Panc1 (cell line): ENCODE measurements around the gene NFIC.

ENCODE experiments used
- SIN3A ChIP-seq: IDR thresholded peaks from 2 replicates; pipeline ENCODE4 v1.6.1; 2012; ENCODE audit warnings: low read depth, mild to moderate bottlenecking, low read length, moderate library complexity, borderline replicate concordance; ENCODE audit not compliant: insufficient read depth
- TF ChIP-seq, protein P1 (sequence below): fragments of 450-650 bp; IDR thresholded peaks from 2 replicates; pipeline ENCODE4 v1.5.1; 2017; ENCODE audit warnings: mild to moderate bottlenecking
- TF ChIP-seq, protein P2 (sequence below), 2 experiments: IDR thresholded peaks; 2 replicates each; pipeline ENCODE4 v1.6.1; 2011 to 2012; ENCODE audit warnings: low read depth in 2 of 2, control low read depth in 1 of 2, low read length in 1 of 2, mild to moderate bottlenecking in 1 of 2, moderate library complexity in 1 of 2; ENCODE audit not compliant: insufficient read depth in 1 of 2

DNA sequence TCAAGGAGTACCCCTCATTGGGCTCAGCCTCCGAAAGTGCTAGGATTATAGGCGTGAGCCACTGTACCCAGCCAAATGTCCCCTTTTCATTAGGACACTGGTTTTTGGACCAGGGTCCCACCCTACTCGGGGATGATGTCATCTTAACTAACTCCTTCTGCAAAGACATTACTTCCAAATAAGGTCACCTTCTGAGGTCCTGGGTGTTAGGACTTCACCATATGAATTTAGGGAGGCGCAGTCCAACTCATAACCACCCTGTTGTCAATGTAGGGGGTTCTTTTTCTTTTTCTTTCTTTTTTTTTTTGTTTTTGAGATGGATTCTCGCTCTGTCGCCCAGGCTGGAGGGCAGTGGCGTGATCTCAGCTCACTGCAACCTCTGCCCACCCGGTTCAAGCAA, 32.7 kb upstream of the NFIC start:
- TF ChIP-seq, protein P1, sequence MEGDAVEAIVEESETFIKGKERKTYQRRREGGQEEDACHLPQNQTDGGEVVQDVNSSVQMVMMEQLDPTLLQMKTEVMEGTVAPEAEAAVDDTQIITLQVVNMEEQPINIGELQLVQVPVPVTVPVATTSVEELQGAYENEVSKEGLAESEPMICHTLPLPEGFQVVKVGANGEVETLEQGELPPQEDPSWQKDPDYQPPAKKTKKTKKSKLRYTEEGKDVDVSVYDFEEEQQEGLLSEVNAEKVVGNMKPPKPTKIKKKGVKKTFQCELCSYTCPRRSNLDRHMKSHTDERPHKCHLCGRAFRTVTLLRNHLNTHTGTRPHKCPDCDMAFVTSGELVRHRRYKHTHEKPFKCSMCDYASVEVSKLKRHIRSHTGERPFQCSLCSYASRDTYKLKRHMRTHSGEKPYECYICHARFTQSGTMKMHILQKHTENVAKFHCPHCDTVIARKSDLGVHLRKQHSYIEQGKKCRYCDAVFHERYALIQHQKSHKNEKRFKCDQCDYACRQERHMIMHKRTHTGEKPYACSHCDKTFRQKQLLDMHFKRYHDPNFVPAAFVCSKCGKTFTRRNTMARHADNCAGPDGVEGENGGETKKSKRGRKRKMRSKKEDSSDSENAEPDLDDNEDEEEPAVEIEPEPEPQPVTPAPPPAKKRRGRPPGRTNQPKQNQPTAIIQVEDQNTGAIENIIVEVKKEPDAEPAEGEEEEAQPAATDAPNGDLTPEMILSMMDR, result no peak
- TF ChIP-seq, protein P2, sequence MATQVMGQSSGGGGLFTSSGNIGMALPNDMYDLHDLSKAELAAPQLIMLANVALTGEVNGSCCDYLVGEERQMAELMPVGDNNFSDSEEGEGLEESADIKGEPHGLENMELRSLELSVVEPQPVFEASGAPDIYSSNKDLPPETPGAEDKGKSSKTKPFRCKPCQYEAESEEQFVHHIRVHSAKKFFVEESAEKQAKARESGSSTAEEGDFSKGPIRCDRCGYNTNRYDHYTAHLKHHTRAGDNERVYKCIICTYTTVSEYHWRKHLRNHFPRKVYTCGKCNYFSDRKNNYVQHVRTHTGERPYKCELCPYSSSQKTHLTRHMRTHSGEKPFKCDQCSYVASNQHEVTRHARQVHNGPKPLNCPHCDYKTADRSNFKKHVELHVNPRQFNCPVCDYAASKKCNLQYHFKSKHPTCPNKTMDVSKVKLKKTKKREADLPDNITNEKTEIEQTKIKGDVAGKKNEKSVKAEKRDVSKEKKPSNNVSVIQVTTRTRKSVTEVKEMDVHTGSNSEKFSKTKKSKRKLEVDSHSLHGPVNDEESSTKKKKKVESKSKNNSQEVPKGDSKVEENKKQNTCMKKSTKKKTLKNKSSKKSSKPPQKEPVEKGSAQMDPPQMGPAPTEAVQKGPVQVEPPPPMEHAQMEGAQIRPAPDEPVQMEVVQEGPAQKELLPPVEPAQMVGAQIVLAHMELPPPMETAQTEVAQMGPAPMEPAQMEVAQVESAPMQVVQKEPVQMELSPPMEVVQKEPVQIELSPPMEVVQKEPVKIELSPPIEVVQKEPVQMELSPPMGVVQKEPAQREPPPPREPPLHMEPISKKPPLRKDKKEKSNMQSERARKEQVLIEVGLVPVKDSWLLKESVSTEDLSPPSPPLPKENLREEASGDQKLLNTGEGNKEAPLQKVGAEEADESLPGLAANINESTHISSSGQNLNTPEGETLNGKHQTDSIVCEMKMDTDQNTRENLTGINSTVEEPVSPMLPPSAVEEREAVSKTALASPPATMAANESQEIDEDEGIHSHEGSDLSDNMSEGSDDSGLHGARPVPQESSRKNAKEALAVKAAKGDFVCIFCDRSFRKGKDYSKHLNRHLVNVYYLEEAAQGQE (IDR thresholded peaks at IDR 0.05; ENCODE audit: insufficient read depth in 1 of 2, low read depth in 2 of 2, low read length in 1 of 2), result no peak
- no peak for TF ChIP-seq SIN3A
